Ascending aorta (tissue), 2 donors: ENCODE data around the gene ITGAD. TPM values are rescaled to one million over a fixed set of nuclear protein-coding genes. Genes with fewer than 3 reads are reported as not detected.

ENCODE experiments used
- DNase-seq, 2 donors: peaks; one replicate each; pipeline ENCODE4 v3.0.0-alpha.2; 2019; ENCODE audit warnings: low spot score in 2 of 2
- H3K27ac ChIP-seq, 2 donors: fragments of 200-600 bp; sonication (generic); one replicate each; pipeline ENCODE4 v1.5.1; 2016 to 2017; ENCODE audit warnings: mild to moderate bottlenecking in 1 of 2
- H3K27me3 ChIP-seq: fragments of 200-600 bp; sonication (generic); one replicate; pipeline ENCODE4 v1.5.1; 2017
- H3K36me3 ChIP-seq, 2 donors: fragments of 200-600 bp; sonication (generic); one replicate each; pipeline ENCODE4 v1.5.1; 2016
- H3K4me1 ChIP-seq, 2 donors: fragments of 200-600 bp; sonication (generic); one replicate each; pipeline ENCODE4 v1.5.1; 2016 to 2017; ENCODE audit warnings: mild to moderate bottlenecking in 1 of 2
- H3K4me3 ChIP-seq, 2 donors: fragments of 200-600 bp; sonication (generic); one replicate each; pipeline ENCODE4 v1.5.1; 2016 to 2017; ENCODE audit warnings: mild to moderate bottlenecking in 1 of 2
- H3K9me3 ChIP-seq, 2 donors: fragments of 200-600 bp; sonication (generic); one replicate each; pipeline ENCODE4 v1.5.1; 2016
- CTCF ChIP-seq, 3 experiments: fragments of 200-600 bp in 2 of 3; fragments of 450-650 bp in 1 of 3; sonication (generic) in 2 of 3; IDR thresholded peaks; one replicate each; pipeline ENCODE4 v1.5.1; 2016 to 2019; ENCODE audit warnings: antibody characterized with exemption in 3 of 3, mild to moderate bottlenecking in 1 of 3, moderate library complexity in 1 of 3
- intact Hi-C: fragments of 100-400 bp; cut with DNase I; formaldehyde crosslinking; loops from one replicate; pipeline ENCODE4 v1.15.1; 2023
- total RNA-seq: library from RNA; depleted of rRNA; stranded (reverse); fragments of >200 nt; gene quantifications from one replicate; pipeline ENCODE4 v1.1.0, GENCODE V29; 2016

Gene ITGAD
- total RNA-seq, 1 donor from 2014 or later = not detected

GRCh38 chr16:31421587-31421986, 28.5 kb downstream of the ITGAD start:
- intact Hi-C loops = no loop called here
- Histone ChIP-seq H3K4me1 (no peaks in the 10 kb centered on the region), H3K9me3 (no peaks in the 10 kb centered on the region), H3K27me3 (no peaks in the 10 kb centered on the region), H3K27ac (no peak overlapping the region), H3K36me3 (no peaks in the 10 kb centered on the region), H3K4me3 (no peak overlapping the region)
- no peak for DNase-seq
- no peak for TF ChIP-seq CTCF (IDR thresholded peaks at IDR 0.05)

GRCh38 chr16:31423241-31423640, 30.1 kb downstream of the ITGAD start:
- TF ChIP-seq CTCF (IDR thresholded peaks at IDR 0.05) = no peak
- peaks cover 0 to 4% of the 10 kb centered on the region in 2 donors for H3K4me1 ChIP-seq
- H3K27me3 ChIP-seq = no peaks in the 10 kb centered on the region
- DNase-seq = no peak
- no peaks in the 10 kb centered on the region for H3K36me3 ChIP-seq
- H3K4me3 ChIP-seq = no peak overlapping the region
- H3K9me3 ChIP-seq = no peaks in the 10 kb centered on the region
- no peak overlapping the region for H3K27ac ChIP-seq
- intact Hi-C loops = no loop called here

GRCh38 chr16:31423801-31424200, 30.7 kb downstream of the ITGAD start:
- Histone ChIP-seq H3K9me3 (no peaks in the 10 kb centered on the region), H3K4me3 (no peak overlapping the region), H3K4me1 (peaks cover 0 to 4% of the 10 kb centered on the region in 2 donors), H3K36me3 (no peaks in the 10 kb centered on the region), H3K27me3 (no peaks in the 10 kb centered on the region), H3K27ac (no peak overlapping the region)
- no peak for TF ChIP-seq CTCF (IDR thresholded peaks at IDR 0.05)
- intact Hi-C loops = no loop called here
- DNase-seq = no peak

GRCh38 chr16:31427441-31428278, 34.5 kb downstream of the ITGAD start:
- H3K27me3 ChIP-seq = no peaks in the 10 kb centered on the region
- H3K4me3 ChIP-seq = peak overlapping the region; percentile 39 to 66
- no peak for TF ChIP-seq CTCF (IDR thresholded peaks at IDR 0.05)
- intact Hi-C loops = loop anchor here (1.0 kb wide), 1 partner anchor 16 kb away; no protein-coding TSS in a partner anchor
- no peaks in the 10 kb centered on the region for H3K36me3 ChIP-seq
- no peak overlapping the region for H3K27ac ChIP-seq
- H3K9me3 ChIP-seq = no peaks in the 10 kb centered on the region
- peaks cover 0 to 4% of the 10 kb centered on the region in 2 donors for H3K4me1 ChIP-seq
- peak in 1 of 2 donors; percentile 71 for DNase-seq

GRCh38 chr16:31428279-31428597, 35.1 kb downstream of the ITGAD start, which contains the start of gene COX6A2:
TSS of gene COX6A2 (minus strand) at chr16:31428360. CDS start at chr16:31428325, 35 bp downstream.
- DNase-seq = no peak
- TF ChIP-seq CTCF (IDR thresholded peaks at IDR 0.05) = no peak
- no peaks in the 10 kb centered on the region for H3K27me3 ChIP-seq
- H3K27ac ChIP-seq = no peak within 1 kb of the TSS
- intact Hi-C loops = no loop called here
- peak within 1 kb of the TSS; percentile 39 to 66 for H3K4me3 ChIP-seq
- no peaks in the 10 kb centered on the region for H3K36me3 ChIP-seq
- no peaks in the 10 kb centered on the region for H3K9me3 ChIP-seq
- H3K4me1 ChIP-seq = peaks cover 0 to 4% of the 10 kb centered on the region in 2 donors
